Testis (tissue), 3 donors: ENCODE measurements around the gene LEF1. TPM values are rescaled to one million over a fixed set of nuclear protein-coding genes. Genes with fewer than 3 reads are reported as not detected.

Source experiments
- DNase-seq: peaks from one replicate; pipeline ENCODE4 v3.0.0-alpha.2; 2019
- H3K27ac ChIP-seq, 2 donors: fragments of 200-600 bp; sonication (generic); one replicate each; pipeline ENCODE4 v1.5.1; 2019
- H3K27me3 ChIP-seq: fragments of 200-600 bp; sonication (generic); one replicate; pipeline ENCODE4 v1.5.1; 2019
- H3K36me3 ChIP-seq: fragments of 200-600 bp; sonication (generic); one replicate; pipeline ENCODE4 v1.5.1; 2017; ENCODE audit warnings: low read depth; ENCODE audit errors: missing control alignments
- H3K4me1 ChIP-seq: fragments of 200-600 bp; sonication (generic); one replicate; pipeline ENCODE4 v1.5.1; 2019
- H3K4me3 ChIP-seq, 2 donors: fragments of 200-600 bp; sonication (generic); one replicate each; pipeline ENCODE4 v1.5.1; 2017 to 2019
- H3K9me3 ChIP-seq: fragments of 200-600 bp; sonication (generic); one replicate; pipeline ENCODE4 v1.5.1; 2017
- CTCF ChIP-seq, 3 experiments: fragments of 450-650 bp in 2 of 3; fragments of 200-600 bp in 1 of 3; sonication (generic) in 1 of 3; IDR thresholded peaks; one replicate each; pipeline ENCODE4 v1.5.1; 2016 to 2019; ENCODE audit warnings: antibody characterized with exemption in 3 of 3, mild to moderate bottlenecking in 2 of 3, moderate library complexity in 1 of 3
- POLR2A ChIP-seq: fragments of 450-650 bp; IDR thresholded peaks from one replicate; pipeline ENCODE4 v1.6.1; 2017; ENCODE audit warnings: antibody characterized with exemption, mild to moderate bottlenecking, moderate library complexity
- WGBS, 2 donors: methylation state at CpG; one replicate each; pipeline ENCODE4 v1.1.5; 2018; 5-methylcytosine and 5-hydroxymethylcytosine counted together
- intact Hi-C: fragments of 100-400 bp; cut with DNase I; formaldehyde crosslinking; loops from one replicate; pipeline ENCODE4 v1.15.1; 2023; ENCODE audit warnings: low total_unique reads
- polyA plus RNA-seq: library from polyadenylated mRNA; stranded (reverse); fragments of 350-450 nt; fragmentation: Illumina TruSeq; extraction: RNeasy Lipid Tissue Mini Kit (QIAGEN cat#74804); gene quantifications from one replicate; pipeline ENCODE4 v1.2.3, GENCODE V29; 2014; ENCODE audit warnings: low read depth, low replicate concordance; ENCODE audit not compliant: insufficient read depth
- total RNA-seq, 2 donors: library from RNA; depleted of rRNA; stranded (reverse); fragments of >200 nt; gene quantifications; one replicate each; pipeline ENCODE4 v1.2.3, GENCODE V29; 2016

LEF1 gene
- total and polyA plus RNA-seq, 3 donors from 2014 or later: 35.0 to 63.5 (median 37.1) TPM

- H3K27me3 ChIP-seq: no peaks in the 10 kb centered on the region
- no peaks in the 10 kb centered on the region for H3K4me1 ChIP-seq
- 74 to 80% methylated on average over 3 of the region's 3 CpGs for WGBS, 2 donors
- DNase-seq: no peak
- no peaks in the 10 kb centered on the region for H3K9me3 ChIP-seq
- no peak overlapping the region for H3K4me3 ChIP-seq
- H3K27ac ChIP-seq: no peak overlapping the region
- intact Hi-C loops: no loop called here
- no peak for TF ChIP-seq POLR2A
- no peak for TF ChIP-seq CTCF (IDR thresholded peaks at IDR 0.05)
- H3K36me3 ChIP-seq: no peaks in the 10 kb centered on the region
Observed at GRCh38 chr4:108203377-108203776, 34.6 kb upstream of the LEF1 start.

DNA sequence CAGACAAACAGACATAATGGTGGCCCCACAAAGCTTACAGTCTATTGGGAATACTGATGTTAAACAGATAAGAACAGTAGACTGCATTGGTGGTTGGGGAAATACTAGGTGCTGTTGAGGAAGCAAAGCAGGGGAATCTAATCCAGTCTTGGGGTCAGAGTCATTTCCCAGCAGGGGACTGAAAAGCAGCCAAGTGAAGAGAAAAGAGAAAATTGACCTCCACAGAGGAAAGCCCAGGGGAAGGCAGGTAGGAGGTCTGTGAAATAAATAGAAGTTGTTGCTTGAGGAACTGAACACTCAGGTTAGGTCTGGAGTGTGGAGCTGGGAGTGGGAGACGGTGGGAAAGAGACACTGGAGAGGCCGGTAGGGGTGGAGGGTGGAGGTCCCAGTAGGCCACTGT, 33.0 kb upstream of the LEF1 start:
- intact Hi-C loops: no loop called here
- Histone ChIP-seq H3K4me3 (no peak overlapping the region), H3K4me1 (no peaks in the 10 kb centered on the region), H3K9me3 (no peaks in the 10 kb centered on the region), H3K27me3 (no peaks in the 10 kb centered on the region), H3K27ac (no peak overlapping the region), H3K36me3 (no peaks in the 10 kb centered on the region)
- TF ChIP-seq CTCF (IDR thresholded peaks at IDR 0.05) (no peak), POLR2A (no peak)
- DNase-seq: no peak
- 53 to 74% methylated on average over 2 of the region's 2 CpGs for WGBS, 2 donors

- no peak overlapping the region for H3K4me3 ChIP-seq
- no peak for DNase-seq
- TF ChIP-seq POLR2A: no peak
- TF ChIP-seq CTCF (IDR thresholded peaks at IDR 0.05): no peak
- no peaks in the 10 kb centered on the region for H3K9me3 ChIP-seq
- no peaks in the 10 kb centered on the region for H3K4me1 ChIP-seq
- WGBS, 2 donors: 76 to 96% methylated on average over 1 of the region's 1 CpG
- intact Hi-C loops: no loop called here
- no peak overlapping the region for H3K27ac ChIP-seq
- no peaks in the 10 kb centered on the region for H3K27me3 ChIP-seq
- H3K36me3 ChIP-seq: no peaks in the 10 kb centered on the region
Observed at GRCh38 chr4:108199881-108200280, 31.1 kb upstream of the LEF1 start.

- Histone ChIP-seq H3K9me3 (no peaks in the 10 kb centered on the region), H3K36me3 (no peaks in the 10 kb centered on the region), H3K27ac (no peak overlapping the region), H3K4me1 (no peaks in the 10 kb centered on the region), H3K4me3 (no peak overlapping the region), H3K27me3 (no peaks in the 10 kb centered on the region)
- TF ChIP-seq POLR2A: no peak
- TF ChIP-seq CTCF (IDR thresholded peaks at IDR 0.05): no peak
- intact Hi-C loops: no loop called here
- DNase-seq: no peak
- 55 to 56% methylated on average over 4 of the region's 4 CpGs for WGBS, 2 donors
Observed at GRCh38 chr4:108193886-108194672, 25.3 kb upstream of the LEF1 start.

DNA sequence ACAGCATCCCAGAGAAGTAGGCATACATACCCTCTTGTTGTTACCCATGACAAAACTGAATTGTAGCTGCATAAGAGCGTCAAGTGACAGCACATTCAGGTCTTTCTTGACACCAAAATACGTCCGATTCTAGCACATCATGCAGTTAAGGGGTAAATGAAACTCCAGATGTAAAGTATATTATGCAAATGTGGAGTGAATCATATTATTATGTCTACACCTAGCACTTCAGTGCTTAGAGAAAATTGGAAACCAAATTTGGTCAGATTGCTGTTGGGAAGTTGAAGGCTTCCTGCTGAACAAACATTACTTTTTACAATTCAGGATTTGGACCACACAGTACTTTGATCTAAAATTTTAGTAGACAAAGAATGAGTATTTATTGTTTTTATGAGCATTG, 24.2 kb upstream of the LEF1 start:
- intact Hi-C loops: no loop called here
- no peak overlapping the region for H3K4me3 ChIP-seq
- H3K27ac ChIP-seq: no peak overlapping the region
- TF ChIP-seq POLR2A (no peak), CTCF (IDR thresholded peaks at IDR 0.05) (no peak)
- H3K9me3 ChIP-seq: no peaks in the 10 kb centered on the region
- H3K36me3 ChIP-seq: no peaks in the 10 kb centered on the region
- DNase-seq: no peak
- no peaks in the 10 kb centered on the region for H3K27me3 ChIP-seq
- 84 to 97% methylated on average over 3 of the region's 3 CpGs for WGBS, 2 donors
- no peaks in the 10 kb centered on the region for H3K4me1 ChIP-seq
